Measurements from ENCODE around the gene ENPP6.
"Not testable (repeated sequence)": the region's sequence is repeated elsewhere in the genome, so short reads cannot be mapped to it uniquely, and the experiment has no call there.

Gene ENPP6

GRCh38 chr4:184235526-184235925, 17.9 kb upstream of the ENPP6 start:
- DNase-seq (ENCODE audit: low read depth) = no peak

DNA sequence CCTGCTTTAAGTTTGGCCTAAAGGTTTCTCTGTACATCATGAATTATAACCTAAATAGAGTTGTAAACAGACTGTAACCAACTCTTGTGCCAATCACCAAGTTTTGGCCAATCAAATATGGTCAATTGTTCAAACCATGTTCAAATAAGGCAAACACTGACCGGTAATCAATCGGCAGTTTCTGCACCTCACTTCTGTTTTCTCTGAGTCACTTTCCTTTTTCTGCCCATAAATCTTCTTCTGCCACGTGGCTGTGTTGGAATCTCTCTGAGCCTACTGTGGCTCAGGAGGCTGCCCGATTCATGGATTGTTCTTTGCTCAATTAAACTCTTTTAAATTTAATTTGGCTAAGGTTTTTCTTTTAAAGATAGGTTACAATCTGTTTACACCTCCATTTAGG, 16.5 kb upstream of the ENPP6 start:
- no peak for DNase-seq (ENCODE audit: low read depth)

DNA sequence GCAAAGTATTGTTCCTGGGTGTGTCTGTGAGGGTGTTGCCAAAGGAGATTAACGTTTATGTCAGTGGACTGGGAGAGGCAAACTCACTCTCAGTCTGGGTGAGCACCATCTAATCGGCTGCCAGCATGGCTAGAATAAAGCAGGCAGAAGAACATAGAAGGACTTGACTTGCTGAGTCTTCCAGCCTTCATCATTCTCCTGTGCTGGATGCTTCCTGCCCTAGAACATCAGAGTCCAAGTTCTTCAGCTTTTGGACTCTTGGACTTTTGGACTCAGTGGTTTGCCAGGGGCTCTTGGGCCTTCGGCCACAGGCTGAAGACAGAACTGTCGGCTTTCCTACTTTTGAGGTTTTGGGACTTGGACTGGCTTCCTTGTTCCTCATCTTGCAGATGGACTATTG, 15.3 kb upstream of the ENPP6 start:
- no peak for DNase-seq (ENCODE audit: low read depth)

GRCh38 chr4:184232202-184232601, 14.5 kb upstream of the ENPP6 start:
- DNase-seq (ENCODE audit: low read depth) = no peak

DNA sequence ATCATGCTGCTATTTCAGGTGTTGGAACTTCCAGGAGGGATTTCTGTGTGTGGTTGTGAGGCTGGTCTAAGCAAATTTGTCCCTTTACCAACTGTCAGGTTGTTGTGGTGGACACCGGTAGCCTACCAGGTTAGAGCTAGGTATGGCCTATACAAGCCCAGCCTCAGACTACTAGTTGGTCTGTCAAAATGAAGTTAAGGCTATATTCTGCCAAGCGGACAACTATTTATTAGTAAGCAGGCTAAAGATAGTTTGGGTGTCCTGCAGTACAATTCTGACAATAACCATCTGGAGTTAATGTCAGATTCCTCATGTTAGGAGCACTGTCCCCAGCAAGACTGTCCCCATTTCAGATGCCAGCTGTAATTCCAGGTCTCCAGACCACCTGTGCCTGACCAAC, 13.9 kb upstream of the ENPP6 start:
- DNase-seq (ENCODE audit: low read depth) = no peak

DNA sequence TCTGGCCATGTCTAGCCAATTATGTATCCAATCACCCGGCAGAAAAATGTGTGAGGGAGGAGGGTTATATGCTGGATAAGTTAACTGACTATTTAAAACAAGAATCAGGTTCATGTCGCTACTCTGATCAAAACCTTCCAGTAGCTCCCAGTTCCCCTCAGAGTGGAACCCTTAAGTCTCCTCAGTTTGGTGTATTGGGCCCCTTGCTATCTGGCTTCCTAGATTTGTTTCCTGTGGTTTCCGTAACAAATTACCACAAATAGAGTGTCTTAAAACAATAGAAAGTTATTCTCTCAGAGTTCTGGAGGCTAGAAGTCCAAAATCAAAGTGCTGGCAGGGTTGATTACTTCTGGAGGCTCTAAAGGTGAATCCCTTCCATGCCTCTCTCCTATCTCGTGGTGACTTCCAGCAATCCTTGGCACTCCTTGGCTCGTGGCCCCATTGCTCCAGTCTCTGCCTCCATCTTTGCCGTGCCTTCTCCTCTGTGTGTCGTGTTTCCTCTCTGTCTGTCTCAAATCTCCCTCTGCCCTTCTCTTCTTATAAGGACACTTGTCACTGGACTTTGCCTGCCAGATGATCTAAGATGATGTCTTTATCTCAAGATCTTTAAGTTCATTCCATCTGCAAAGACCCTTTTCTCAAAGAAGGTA, 10.5 kb upstream of the ENPP6 start:
- DNase-seq (ENCODE audit: low read depth) = no peak

DNA sequence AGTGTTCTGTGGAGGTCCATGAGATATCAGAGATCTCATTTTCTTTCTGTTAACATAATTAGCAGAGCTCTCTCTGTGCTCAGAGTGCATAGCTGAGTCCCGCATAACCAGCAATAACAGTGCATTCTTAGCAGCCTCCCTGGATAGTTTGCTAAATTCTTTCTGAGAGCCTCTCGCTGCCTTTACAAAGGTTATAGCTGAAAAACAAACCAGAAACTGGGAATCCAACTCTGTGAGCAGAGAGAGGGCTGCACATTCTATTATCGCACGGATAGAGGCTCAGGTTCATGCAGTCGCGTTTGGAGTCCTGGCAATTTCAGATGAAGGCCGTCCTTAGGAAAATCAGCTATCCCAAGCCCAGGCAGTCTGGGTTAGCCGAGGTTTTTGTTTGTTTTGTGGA, 1.2 kb downstream of the ENPP6 start:
- DNase-seq (ENCODE audit: low read depth) = no peak

- no peak for DNase-seq (ENCODE audit: low read depth)
These were observed 1.9 kb downstream of the ENPP6 start for GRCh38 chr4:184215709-184216328.

- no peak for DNase-seq (ENCODE audit: low read depth)
These were observed 2.7 kb downstream of the ENPP6 start for GRCh38 chr4:184214931-184215330.

GRCh38 chr4:184207734-184208607, 9.7 kb downstream of the ENPP6 start:
- DNase-seq (ENCODE audit: low read depth) = not testable (repeated sequence)

GRCh38 chr4:184205243-184205642, 12.4 kb downstream of the ENPP6 start:
- DNase-seq (ENCODE audit: low read depth) = no peak

DNA sequence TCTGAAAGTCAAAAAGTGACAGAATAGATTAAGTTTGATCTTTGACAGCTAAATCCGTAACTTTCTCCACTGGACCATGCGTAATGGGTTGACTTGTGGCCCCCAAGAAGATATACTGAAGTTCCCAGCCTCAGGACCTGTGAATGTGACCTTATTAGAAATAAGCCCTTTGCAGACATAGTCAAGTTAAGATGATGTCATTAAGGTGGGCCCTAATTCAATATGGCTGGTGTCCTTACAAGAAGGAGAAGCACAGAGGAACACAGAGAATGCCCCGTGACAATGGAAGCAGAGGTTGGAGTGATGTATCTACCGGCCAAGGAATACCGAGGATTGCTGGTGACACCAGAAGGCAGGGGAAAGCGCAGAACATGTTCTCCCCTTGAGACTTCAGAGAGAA, 14.4 kb downstream of the ENPP6 start:
- no peak for DNase-seq (ENCODE audit: low read depth)

DNA sequence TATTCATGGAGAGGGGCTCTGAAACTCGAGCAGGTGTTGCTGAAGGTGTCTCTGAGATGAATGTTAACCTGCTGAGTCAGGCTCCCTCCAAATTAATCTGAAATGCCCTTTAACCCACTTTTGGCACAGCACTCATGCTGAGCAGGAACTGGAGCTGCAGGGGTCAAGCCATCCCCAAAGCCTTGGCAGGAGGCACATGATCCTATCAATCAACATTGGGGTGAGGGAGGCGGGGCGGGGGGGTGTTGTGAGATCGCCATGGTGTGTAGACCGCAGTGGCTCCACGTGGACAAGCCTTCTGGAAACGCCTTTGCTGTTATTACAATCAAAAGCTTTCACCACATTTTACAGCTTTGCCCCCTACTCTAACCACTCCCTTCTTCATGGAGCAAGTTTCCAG, 16.5 kb downstream of the ENPP6 start:
- no peak for DNase-seq (ENCODE audit: low read depth)

- no peak for DNase-seq (ENCODE audit: low read depth)
These were observed 17.4 kb downstream of the ENPP6 start for GRCh38 chr4:184200296-184200695.

DNA sequence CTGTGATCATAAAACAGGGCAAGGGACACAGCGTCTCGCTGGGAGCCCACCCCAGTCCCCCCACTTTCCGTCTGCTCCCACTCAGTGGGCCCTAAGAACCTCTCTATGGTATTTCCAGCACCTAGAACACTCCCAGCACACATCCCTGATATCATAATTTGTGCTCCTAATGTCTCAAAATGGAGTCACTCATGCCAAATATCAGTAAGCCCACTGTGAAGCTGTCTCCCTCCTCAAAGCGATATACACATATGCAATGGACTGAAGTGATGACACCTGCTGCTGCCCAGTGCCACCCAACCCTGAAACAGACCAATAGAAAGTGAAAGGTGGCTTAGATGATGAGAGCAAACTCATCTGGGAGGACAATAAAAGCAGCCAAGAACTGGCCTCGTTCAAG, 17.9 kb downstream of the ENPP6 start:
- no peak for DNase-seq (ENCODE audit: low read depth)

- DNase-seq (ENCODE audit: low read depth) = no peak
These were observed 19.5 kb downstream of the ENPP6 start for GRCh38 chr4:184198190-184198589.

DNA sequence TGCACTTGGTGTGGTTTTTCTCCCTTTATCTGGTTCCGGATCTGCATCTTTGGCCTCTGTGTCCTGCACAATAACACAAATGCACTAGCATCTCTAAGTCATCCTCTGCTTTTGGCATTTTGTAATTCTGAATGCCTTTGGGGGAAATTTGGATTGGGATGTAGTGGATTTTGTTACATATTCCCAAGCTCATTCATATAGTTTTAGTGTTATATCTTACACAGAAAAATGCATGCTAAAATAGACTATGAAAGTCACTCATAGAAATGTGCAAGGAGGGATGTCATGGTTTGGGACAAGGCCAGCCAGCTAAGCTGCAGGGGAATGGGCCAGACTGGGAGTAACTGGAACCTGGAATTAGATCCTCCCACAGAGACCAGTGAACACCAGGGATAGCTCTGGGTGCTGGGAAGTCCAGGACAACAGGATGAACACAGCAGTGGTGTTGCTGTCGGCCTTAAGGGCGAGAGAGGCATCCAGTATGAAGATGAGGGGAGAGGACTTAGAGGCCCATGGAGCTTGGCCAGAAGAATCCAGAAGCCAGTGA, 20.1 kb downstream of the ENPP6 start:
- no peak for DNase-seq (ENCODE audit: low read depth)

DNA sequence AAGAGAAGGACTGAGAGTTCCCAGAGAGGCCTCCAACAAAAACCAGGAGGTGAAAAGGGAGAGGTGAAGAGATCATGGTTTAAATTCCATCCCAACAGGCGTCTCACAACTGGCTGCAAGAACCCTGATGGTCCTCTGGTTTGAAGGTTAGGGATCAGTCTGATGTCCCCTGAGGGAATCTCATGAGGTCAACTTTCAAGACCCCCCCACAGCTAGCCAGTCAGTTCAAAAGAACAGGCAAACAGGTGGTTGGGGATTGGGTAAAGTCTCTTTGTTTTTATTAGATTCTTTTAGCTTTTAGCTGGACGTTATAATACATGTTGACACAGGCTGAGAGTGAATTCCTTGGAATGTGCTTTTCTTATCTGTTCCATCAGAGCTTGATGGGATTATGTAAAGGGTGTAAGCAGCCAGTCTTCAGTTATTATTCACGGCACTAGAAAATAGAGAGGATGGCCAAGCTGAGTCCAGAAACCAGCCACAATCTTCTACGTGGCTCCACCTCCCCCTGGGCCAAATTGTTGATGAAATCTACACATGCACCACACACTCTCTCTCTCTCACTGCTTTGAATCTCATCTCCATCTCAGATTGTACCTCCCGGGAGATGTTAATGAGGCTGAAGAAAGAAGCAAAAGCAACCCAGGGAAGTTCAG, 20.8 kb downstream of the ENPP6 start:
- no peak for DNase-seq (ENCODE audit: low read depth)

DNA sequence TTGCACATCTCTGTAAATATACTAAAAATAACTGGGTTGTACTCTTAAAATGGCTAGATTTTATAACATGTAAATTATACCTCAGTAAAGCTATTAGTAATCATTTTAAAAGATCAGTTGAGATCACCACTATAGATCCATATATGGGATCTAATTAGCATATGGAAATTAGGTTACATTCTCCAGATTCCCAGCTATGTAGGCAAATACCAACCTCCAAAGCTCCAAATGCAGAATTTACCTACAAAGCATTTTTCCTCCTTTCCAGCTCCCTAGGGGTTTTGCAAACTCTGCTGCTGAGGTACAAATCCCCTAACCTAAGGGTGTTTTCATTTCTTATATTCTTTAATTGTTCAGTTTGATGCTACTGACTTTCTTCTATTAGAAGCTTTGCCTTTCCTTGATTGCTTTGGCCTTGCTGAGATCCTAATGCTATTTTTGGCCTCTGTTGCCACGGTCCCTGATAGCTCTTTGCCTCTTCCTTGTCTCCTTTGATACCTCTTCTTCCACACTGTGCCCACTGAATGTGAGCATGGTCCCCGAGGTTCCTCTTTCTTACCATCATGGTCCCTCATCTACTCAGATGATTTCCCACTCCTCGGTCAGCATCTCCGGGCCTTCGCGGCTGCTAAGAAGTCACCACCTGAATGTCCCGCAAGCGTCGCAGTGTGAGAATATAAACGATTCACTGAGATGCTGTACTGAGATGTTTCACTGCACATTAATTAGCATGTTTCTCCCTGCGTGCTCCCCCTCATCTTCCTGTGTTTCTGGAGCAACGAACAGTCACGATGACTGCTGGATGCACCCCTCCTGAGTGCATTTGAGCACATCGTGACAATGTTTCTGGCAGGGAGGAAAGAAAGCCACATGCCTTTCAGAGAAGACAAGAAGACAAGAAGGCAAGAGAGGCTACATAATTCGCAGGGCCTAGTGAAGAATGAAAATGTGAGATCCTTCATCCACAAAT, 23.8 kb downstream of the ENPP6 start:
- no peak for DNase-seq (ENCODE audit: low read depth)

DNA sequence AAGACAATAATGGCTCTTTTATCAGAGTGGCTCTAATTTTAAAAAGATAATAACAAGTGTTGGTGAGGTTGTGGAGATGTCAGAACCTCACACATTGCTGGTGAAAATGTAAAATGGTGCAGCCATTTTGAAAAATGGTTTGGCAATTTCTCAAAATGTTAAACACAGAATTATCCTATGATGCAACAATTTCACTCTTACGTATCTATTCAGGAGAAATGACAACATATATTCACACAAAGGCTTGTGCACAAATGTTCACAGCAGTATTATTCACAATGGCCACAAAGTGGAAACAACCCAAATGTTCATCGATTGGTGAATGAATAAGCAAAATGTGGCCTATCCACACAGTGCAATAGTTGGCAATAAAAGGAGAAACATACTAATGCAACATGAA, 24.7 kb downstream of the ENPP6 start:
- no peak for DNase-seq (ENCODE audit: low read depth)

DNA sequence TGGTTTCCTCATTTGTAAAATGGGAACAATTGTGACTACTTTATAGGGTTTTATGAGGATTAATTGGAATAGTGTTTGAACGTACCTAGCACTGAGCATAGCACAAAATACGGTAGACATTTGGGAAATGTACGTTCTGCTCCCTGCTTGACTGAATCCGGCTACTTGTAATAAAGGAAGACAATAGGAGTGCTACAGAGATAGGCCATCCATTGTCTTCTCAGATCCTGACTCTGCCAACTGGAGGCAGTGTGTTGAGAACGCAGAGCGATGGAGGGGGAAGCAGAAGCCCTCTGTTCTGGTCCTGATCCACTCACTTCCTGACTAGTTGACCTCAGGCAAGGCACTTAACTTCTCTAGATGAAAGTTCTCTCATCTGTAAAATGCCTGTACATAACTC, 26.4 kb downstream of the ENPP6 start:
- no peak for DNase-seq (ENCODE audit: low read depth)
